Measurements from ENCODE around the gene HNF4A. TPM values are rescaled to one million over a fixed set of nuclear protein-coding genes. Genes with fewer than 3 reads are reported as not detected.
A peak's percentile ranks its signal among the peaks of the same experiment; 100 is the strongest.

The HNF4A gene
- total RNA-seq, 2 donors from 2014 or later = 56.3 to 58.0 TPM

DNA sequence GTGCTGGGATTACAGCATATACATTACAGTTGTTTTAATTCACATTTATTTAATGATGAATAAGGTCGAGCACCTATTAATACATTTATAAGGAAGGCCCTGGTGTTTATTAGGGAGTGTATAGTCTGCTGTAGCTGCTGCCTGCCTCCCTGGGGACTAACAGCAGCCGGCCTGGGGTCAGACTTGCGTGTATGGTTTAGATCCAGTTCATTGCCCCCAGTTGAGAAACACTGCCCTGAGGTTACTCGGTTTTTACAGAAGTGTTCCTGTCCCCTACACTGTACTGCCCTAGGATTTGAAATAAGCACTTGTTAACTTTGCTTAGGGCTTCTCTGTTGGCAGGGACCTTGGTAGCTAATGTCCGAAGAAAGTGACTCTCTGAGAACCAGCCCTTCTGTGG is 124.1 kb downstream of the HNF4A start:
- TF ChIP-seq, protein P1, sequence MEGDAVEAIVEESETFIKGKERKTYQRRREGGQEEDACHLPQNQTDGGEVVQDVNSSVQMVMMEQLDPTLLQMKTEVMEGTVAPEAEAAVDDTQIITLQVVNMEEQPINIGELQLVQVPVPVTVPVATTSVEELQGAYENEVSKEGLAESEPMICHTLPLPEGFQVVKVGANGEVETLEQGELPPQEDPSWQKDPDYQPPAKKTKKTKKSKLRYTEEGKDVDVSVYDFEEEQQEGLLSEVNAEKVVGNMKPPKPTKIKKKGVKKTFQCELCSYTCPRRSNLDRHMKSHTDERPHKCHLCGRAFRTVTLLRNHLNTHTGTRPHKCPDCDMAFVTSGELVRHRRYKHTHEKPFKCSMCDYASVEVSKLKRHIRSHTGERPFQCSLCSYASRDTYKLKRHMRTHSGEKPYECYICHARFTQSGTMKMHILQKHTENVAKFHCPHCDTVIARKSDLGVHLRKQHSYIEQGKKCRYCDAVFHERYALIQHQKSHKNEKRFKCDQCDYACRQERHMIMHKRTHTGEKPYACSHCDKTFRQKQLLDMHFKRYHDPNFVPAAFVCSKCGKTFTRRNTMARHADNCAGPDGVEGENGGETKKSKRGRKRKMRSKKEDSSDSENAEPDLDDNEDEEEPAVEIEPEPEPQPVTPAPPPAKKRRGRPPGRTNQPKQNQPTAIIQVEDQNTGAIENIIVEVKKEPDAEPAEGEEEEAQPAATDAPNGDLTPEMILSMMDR (conservative IDR thresholded peaks at IDR 0.05) = no peak
- Histone ChIP-seq H3K9me3 (ENCODE audit: control insufficient read depth, low read length) (no peaks in the 10 kb centered on the region), H3K27ac (ENCODE audit: low read depth, low read length) (no peak overlapping the region), H3K36me3 (ENCODE audit: control insufficient read depth, insufficient read depth, low read length) (peaks cover 43% of the 10 kb centered on the region), H3K4me1 (ENCODE audit: control insufficient read depth, insufficient read depth, low read length) (peaks cover 5% of the 10 kb centered on the region), H3K9ac (ENCODE audit: extremely low read depth, low read length, poor library complexity, severe bottlenecking) (no peak overlapping the region), H3K4me3 (ENCODE audit: low read length) (no peak overlapping the region), H3K27me3 (ENCODE audit: control insufficient read depth, insufficient read depth, low read length, poor library complexity, severe bottlenecking) (no peaks in the 10 kb centered on the region)
- no peak for DNase-seq
- Mint-ChIP-seq H3K27me3 (ENCODE audit: insufficient read depth) (no peaks in the 10 kb centered on the region), H3K4me1 (peaks cover 13% of the 10 kb centered on the region), H3K4me3 (no peak overlapping the region), H3K9me3 (no peaks in the 10 kb centered on the region), H3K27ac (no peak overlapping the region), H3K36me3 (ENCODE audit: low read depth) (peaks cover 36% of the 10 kb centered on the region)
- 91 to 98% methylated on average over 4 of the region's 5 CpGs for WGBS, 2 experiments (ENCODE audit: insufficient coverage in 1 of 2, insufficient read length in 1 of 2)

DNA sequence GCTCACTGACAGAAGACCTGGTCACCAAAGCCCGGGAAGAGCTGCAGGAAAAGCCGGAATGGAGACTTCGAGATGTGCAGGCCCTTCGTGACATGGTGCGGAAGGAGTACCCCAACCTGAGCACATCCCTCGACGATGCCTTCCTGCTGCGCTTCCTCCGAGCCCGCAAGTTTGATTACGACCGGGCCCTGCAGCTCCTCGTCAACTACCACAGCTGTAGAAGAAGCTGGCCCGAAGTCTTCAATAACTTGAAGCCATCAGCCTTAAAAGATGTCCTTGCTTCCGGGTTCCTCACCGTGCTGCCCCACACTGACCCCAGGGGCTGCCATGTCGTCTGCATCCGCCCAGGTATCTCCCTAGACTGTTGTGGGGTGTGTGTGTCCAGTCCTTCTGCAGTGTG is 124.6 kb downstream of the HNF4A start:
- peaks cover 5% of the 10 kb centered on the region for H3K4me1 ChIP-seq (ENCODE audit: control insufficient read depth, insufficient read depth, low read length)
- Mint-ChIP-seq H3K27ac (no peak overlapping the region), H3K4me3 (no peak overlapping the region), H3K27me3 (ENCODE audit: insufficient read depth) (no peaks in the 10 kb centered on the region), H3K9me3 (no peaks in the 10 kb centered on the region), H3K36me3 (ENCODE audit: low read depth) (peaks cover 38% of the 10 kb centered on the region), H3K4me1 (peaks cover 13% of the 10 kb centered on the region)
- no peaks in the 10 kb centered on the region for H3K27me3 ChIP-seq (ENCODE audit: control insufficient read depth, insufficient read depth, low read length, poor library complexity, severe bottlenecking)
- TF ChIP-seq, protein P1 (conservative IDR thresholded peaks at IDR 0.05) = no peak
- peaks cover 45% of the 10 kb centered on the region for H3K36me3 ChIP-seq (ENCODE audit: control insufficient read depth, insufficient read depth, low read length)
- H3K4me3 ChIP-seq (ENCODE audit: low read length) = no peak overlapping the region
- no peaks in the 10 kb centered on the region for H3K9me3 ChIP-seq (ENCODE audit: control insufficient read depth, low read length)
- WGBS, 2 experiments (ENCODE audit: insufficient coverage in 1 of 2, insufficient read length in 1 of 2) = 94 to 96% methylated on average over 15 to 18 of the region's 18 CpGs
- no peak for DNase-seq
- no peak overlapping the region for H3K27ac ChIP-seq (ENCODE audit: low read depth, low read length)
- no peak overlapping the region for H3K9ac ChIP-seq (ENCODE audit: extremely low read depth, low read length, poor library complexity, severe bottlenecking)

DNA sequence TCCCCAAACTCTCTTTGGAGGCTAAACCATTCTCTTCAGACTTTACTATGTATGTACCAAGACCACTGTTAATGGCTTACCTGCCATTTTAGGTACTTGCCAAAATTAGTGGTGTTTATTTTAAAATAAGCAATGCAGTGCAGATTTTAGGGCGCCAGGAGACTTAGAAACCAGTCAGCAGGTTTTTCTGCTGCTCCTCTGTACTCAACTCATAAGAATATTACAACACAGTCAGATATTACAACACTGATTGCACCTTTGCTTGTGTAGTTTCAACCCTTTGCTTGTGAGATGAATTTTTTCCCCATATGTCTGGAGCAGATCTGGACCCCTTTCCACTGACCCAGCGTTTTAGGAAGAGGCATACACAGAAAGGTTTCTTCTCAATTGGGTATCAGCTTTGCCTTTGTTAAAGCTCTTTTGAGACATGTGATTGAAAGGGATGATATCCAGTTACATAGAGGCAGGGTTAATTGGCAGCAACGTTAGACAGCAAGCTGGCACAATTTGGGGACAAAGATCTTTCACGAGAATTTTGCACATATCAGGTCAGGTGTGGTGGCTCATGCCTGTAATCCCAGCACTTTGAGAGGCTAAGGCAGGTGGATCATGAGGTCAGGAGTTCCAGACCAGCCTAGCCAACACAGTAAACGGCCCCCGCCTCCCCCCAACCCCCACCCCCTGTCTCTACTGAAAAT is 126.4 kb downstream of the HNF4A start:
- H3K27ac Mint-ChIP-seq = peak overlapping the region; percentile 61
- H3K4me1 Mint-ChIP-seq = peaks cover 2% of the 10 kb centered on the region

More for the DNA sequence above, 126.4 kb downstream of the HNF4A start:
- DNase-seq = no peak
- WGBS, 2 experiments (ENCODE audit: insufficient coverage in 1 of 2, insufficient read length in 1 of 2) = 93% methylated on average over 3 to 4 of the region's 6 CpGs
- H3K4me3 Mint-ChIP-seq = no peak overlapping the region
- no peaks in the 10 kb centered on the region for H3K27me3 ChIP-seq (ENCODE audit: control insufficient read depth, insufficient read depth, low read length, poor library complexity, severe bottlenecking)
- H3K27me3 Mint-ChIP-seq (ENCODE audit: insufficient read depth) = no peaks in the 10 kb centered on the region
- H3K9me3 ChIP-seq (ENCODE audit: control insufficient read depth, low read length) = no peaks in the 10 kb centered on the region
- H3K27ac ChIP-seq (ENCODE audit: low read depth, low read length) = no peak overlapping the region
- H3K36me3 Mint-ChIP-seq (ENCODE audit: low read depth) = peaks cover 50% of the 10 kb centered on the region
- TF ChIP-seq, protein P1 (conservative IDR thresholded peaks at IDR 0.05) = no peak
- no peak overlapping the region for H3K9ac ChIP-seq (ENCODE audit: extremely low read depth, low read length, poor library complexity, severe bottlenecking)
- no peaks in the 10 kb centered on the region for H3K4me1 ChIP-seq (ENCODE audit: control insufficient read depth, insufficient read depth, low read length)
- no peak overlapping the region for H3K4me3 ChIP-seq (ENCODE audit: low read length)
- H3K9me3 Mint-ChIP-seq = no peaks in the 10 kb centered on the region
- H3K36me3 ChIP-seq (ENCODE audit: control insufficient read depth, insufficient read depth, low read length) = peaks cover 61% of the 10 kb centered on the region
